GM13977 (cell line): Measurements from ENCODE around the gene PGA4.
"Not testable (repeated sequence)": the region's sequence is repeated elsewhere in the genome, so short reads cannot be mapped to it uniquely, and the experiment has no call there.

Experiments
- DNase-seq: peaks from one replicate; pipeline ENCODE4 v3.0.0; 2012; ENCODE audit warnings: low spot score
- in situ Hi-C: fragments of 300-500 bp; cut with MboI; formaldehyde crosslinking; loops from one replicate; pipeline ENCODE4 v1.12.0; 2022; ENCODE audit warnings: low sequenced_read_pairs, low pct_unique_long_range_greater_than_20kb, mixed read lengths, inconsistent platforms; ENCODE audit not compliant: unreplicated experiment

Gene PGA4

DNA sequence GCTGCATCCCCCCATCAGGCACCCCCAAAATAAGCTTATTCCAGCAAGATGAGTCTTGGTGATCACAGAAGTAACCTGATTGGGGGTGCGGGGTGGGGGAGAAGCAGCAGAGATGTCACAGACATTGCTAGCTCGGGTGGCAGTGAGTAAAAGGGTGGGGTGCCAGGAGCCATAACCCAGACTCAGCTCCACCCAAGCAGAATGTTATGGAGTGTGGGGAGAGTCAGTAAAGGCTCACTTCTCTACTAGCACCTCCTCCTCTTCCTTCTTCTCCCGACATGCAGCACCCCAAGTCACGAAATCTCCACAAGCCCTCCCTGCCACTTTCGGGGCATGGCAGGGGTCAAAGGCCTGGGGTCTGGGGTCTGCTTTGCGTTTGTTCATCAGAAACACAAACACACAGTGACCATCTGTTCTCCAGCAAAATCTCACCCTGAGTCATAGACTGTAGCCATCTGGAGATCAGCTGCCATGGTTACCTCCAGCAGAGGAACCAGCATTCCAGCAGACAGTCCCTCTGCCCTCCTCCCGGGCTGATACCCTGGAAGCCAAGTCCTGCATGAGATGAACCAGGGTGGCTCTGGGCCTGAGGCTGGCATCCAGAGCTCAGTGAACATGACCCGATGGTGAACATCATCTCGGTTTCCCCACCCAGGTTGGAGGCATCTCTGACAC is 14.4 kb upstream of the PGA4 start:
- DNase-seq, in situ Hi-C loops: not testable (repeated sequence)

DNA sequence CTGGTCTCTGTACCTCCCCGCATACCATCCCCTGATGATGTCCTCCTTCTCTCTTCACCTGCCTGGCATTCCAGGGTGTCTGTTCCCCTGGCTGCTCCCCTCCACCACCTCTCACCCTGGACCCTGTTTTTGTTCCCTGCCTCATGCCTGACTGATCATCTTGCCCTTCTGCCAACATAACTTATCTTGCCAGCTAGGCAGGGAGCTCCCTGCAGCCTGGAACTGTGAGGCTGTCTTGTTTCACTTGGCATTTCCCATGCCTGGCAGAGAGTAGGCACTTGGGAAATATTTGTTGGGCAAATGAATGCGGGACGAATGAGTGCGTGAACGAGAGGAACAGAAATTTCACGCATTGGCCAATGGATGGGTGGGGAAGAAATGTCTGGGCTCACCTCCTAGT is 11.5 kb upstream of the PGA4 start:
- DNase-seq, in situ Hi-C loops: not testable (repeated sequence)

DNA sequence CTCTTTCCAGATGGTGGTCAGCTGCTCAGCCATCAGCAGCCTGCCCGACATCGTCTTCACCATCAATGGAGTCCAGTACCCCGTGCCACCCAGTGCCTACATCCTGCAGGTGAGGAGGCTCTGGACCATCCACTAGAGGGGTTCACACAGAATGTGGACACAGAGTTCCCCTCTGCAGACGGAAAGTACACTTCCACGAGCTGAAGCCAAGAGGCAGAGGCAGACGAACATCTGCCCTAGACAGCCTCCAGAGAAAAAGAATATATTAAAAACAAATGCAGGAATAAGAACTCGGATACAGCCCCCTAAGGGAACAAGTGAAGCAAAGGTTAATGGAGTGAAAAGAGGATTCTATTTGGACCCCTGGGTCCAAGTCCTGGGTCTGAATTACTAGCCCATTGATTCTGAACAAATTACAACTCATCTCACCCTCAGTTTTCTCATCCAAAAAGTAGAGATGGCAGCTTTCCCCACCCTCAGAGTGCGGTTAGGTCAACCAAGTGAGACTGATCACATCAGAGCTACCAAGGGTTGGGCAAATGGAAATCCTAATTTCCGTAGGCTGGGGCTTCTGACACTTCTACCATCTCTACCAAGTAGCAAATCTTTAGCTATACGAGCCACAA is 10.7 kb upstream of the PGA4 start:
- in situ Hi-C loops, DNase-seq: not testable (repeated sequence)

DNA sequence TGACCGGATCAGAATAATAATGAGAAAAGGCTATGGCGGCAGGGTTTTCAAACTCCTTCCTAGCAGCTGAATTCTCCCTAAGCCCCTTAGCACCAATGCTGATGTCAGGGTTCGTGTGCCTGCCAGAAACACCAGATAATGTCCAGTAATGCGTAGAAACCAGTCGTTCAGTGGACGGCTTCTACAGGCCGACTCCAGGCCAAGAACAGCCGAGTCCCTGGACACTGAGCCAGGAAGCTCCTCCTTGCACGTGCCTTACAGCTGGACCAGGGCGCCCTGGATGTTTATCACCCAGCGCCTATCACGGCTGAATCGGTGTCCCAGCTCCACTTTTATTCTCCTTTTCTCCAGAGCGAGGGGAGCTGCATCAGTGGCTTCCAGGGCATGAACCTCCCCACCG is 9.9 kb upstream of the PGA4 start:
- DNase-seq, in situ Hi-C loops: not testable (repeated sequence)

DNA sequence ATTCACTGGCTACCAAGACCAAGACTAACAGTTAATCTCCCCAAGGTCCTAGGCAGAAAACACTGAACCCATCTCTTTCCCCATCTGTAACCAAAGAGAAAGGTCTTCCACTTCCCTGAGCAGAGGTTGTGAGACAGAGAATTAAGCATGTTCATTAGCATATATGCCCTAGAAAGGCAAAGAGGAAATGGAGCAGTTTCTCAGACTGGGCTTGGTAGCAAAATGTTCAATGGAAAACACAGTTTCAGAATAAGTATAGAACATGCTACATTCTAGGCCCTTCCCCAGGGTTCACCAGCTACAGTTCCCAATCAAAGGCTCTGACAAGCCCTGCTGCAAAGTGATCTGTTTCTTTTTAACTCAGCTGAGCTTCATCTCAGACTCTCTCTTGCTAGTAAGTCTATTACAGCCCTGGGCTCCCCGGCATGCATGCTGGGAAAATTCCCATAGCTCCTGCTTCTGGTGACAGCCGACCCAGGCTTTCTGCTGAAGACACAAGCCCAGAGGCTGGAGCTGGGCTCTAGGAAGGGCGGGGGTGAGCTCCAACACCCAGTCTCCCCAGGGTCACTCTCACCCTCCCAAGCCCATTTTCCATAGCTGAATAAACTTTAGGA is 8.3 kb upstream of the PGA4 start:
- in situ Hi-C loops, DNase-seq: not testable (repeated sequence)

DNA sequence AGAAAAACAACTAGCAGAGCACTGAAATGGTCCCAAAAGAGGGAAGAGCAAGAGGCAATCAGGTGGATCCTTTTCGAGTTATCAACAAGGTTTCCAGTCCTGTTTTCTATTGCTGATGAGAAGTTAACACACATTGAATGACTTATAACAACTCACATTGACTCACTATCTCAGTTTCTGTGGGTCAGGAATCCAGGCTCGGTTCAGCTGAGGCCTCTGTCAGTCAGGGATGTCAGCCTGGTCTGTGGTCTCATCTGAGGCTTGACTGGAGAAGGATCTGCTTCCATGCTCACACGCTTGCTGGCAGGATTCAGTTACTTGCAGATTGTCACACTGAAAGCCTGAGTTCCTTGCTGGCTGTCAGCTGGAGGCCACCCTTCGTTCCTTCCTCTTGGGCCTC is 3.8 kb upstream of the PGA4 start:
- DNase-seq, in situ Hi-C loops: not testable (repeated sequence)

DNA sequence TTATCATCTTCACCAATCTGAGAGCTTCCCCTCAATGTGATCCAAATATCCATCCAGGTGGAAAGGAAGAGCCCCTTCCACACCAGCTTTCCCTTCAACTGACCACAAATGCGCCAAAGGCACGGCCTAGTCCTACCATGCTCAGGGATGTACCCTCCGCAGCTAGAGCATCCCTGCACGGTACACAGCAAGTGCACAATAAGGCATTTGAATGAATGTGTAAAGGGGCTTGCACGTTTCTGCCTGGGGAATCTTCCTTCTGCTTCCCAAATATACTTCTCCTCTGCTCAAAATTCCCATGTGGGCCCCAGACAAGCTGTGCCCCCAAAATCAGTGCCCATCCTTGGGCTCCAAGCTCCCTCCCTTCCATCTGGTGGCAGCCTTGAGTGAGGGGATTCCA is 3.1 kb upstream of the PGA4 start:
- in situ Hi-C loops, DNase-seq: not testable (repeated sequence)

DNA sequence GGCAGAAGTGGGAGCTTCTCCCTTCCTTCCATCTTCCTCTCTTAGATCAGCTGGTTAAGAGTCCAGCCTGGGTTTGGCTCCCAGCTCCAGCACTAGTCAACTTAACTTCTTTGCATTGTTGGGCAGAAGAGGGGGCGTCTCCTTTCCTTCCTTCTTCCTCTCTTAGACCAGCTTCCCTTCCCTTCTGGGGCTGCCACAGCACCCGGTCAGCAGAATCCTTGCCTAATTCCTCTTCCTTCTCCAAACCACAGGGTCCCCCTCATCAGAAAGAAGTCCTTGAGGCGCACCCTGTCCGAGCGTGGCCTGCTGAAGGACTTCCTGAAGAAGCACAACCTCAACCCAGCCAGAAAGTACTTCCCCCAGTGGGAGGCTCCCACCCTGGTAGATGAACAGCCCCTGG is 545 bp downstream of the PGA4 start:
- in situ Hi-C loops, DNase-seq: not testable (repeated sequence)

DNA sequence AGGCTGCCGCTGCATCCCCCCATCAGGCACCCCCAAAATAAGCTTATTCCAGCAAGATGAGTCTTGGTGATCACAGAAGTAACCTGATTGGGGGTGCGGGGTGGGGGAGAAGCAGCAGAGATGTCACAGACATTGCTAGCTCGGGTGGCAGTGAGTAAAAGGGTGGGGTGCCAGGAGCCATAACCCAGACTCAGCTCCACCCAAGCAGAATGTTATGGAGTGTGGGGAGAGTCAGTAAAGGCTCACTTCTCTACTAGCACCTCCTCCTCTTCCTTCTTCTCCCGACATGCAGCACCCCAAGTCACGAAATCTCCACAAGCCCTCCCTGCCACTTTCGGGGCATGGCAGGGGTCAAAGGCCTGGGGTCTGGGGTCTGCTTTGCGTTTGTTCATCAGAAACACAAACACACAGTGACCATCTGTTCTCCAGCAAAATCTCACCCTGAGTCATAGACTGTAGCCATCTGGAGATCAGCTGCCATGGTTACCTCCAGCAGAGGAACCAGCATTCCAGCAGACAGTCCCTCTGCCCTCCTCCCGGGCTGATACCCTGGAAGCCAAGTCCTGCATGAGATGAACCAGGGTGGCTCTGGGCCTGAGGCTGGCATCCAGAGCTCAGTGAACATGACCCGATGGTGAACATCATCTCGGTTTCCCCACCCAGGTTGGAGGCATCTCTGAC is 4.5 kb downstream of the PGA4 start:
- in situ Hi-C loops, DNase-seq: not testable (repeated sequence)

DNA sequence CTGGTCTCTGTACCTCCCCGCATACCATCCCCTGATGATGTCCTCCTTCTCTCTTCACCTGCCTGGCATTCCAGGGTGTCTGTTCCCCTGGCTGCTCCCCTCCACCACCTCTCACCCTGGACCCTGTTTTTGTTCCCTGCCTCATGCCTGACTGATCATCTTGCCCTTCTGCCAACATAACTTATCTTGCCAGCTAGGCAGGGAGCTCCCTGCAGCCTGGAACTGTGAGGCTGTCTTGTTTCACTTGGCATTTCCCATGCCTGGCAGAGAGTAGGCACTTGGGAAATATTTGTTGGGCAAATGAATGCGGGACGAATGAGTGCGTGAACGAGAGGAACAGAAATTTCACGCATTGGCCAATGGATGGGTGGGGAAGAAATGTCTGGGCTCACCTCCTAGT is 7.3 kb downstream of the PGA4 start:
- in situ Hi-C loops, DNase-seq: not testable (repeated sequence)

DNA sequence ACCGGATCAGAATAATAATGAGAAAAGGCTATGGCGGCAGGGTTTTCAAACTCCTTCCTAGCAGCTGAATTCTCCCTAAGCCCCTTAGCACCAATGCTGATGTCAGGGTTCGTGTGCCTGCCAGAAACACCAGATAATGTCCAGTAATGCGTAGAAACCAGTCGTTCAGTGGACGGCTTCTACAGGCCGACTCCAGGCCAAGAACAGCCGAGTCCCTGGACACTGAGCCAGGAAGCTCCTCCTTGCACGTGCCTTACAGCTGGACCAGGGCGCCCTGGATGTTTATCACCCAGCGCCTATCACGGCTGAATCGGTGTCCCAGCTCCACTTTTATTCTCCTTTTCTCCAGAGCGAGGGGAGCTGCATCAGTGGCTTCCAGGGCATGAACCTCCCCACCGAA is 8.9 kb downstream of the PGA4 start:
- in situ Hi-C loops, DNase-seq: not testable (repeated sequence)

DNA sequence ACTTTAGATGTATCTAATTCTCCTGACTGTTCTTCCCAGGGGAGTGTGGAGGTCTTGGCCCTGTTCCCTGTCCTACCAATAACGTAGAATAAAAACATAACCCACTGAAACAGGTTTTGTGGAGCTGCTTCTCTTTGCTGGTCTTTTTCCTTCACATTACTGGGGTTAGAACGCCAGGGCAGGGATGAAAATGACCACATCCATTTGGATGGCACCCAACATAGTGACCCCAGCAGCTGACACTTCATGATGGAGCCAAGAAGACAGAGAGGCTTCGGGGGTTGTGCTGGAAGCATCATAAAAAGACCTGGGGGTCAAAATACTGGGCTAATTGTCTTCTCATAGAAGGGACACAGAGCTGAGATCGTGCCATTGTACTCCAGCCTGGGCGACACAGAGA is 9.4 kb downstream of the PGA4 start:
- in situ Hi-C loops, DNase-seq: not testable (repeated sequence)

DNA sequence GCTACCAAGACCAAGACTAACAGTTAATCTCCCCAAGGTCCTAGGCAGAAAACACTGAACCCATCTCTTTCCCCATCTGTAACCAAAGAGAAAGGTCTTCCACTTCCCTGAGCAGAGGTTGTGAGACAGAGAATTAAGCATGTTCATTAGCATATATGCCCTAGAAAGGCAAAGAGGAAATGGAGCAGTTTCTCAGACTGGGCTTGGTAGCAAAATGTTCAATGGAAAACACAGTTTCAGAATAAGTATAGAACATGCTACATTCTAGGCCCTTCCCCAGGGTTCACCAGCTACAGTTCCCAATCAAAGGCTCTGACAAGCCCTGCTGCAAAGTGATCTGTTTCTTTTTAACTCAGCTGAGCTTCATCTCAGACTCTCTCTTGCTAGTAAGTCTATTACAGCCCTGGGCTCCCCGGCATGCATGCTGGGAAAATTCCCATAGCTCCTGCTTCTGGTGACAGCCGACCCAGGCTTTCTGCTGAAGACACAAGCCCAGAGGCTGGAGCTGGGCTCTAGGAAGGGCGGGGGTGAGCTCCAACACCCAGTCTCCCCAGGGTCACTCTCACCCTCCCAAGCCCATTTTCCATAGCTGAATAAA is 10.5 kb downstream of the PGA4 start:
- in situ Hi-C loops, DNase-seq: not testable (repeated sequence)

DNA sequence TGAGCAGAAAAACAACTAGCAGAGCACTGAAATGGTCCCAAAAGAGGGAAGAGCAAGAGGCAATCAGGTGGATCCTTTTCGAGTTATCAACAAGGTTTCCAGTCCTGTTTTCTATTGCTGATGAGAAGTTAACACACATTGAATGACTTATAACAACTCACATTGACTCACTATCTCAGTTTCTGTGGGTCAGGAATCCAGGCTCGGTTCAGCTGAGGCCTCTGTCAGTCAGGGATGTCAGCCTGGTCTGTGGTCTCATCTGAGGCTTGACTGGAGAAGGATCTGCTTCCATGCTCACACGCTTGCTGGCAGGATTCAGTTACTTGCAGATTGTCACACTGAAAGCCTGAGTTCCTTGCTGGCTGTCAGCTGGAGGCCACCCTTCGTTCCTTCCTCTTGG is 15.0 kb downstream of the PGA4 start:
- in situ Hi-C loops, DNase-seq: not testable (repeated sequence)

DNA sequence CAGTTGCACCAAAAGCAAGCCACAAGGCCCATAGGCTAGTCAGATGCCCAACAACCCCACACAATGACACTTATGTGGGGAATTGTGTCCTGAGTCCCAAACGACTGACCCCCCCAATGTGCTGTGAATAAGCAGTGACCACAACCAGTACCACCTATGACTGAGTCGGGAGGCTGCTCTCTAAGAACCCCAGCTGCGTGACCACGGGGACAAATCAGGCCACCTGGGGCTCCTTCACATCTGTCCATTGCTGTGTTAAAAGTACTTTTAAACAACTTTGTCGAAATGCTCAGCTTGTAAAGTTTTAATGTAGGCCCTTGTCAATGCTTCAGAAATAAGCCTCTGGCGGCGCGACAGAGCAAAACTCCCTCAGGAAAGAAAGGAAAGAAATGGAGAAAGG is 18.1 kb downstream of the PGA4 start:
- in situ Hi-C loops, DNase-seq: not testable (repeated sequence)

DNA sequence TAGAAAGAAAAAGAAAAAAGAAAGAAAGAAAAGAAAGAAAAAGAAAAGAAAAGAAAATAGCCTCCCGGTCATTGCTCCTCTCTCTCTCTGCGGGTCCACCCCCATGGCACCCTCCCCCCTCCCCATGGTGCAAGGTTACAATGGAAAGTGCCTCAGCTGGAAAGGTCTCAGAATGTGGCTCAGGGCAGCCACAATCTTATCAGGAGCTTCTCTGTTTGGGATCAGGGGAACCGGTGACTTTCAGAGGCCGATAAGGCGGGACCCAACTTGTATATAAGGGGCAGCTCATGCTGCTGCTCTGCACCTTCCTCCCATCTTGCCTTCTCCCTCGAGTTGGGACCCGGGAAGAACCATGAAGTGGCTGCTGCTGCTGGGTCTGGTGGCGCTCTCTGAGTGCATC is 18.7 kb downstream of the PGA4 start, which contains the start of gene PGA5:
TSS of gene PGA5 (plus strand) at position 301 of the 400 bp plus-strand sequence. CDS start at position 353, 52 bp downstream.
- DNase-seq, in situ Hi-C loops: not testable (repeated sequence)

DNA sequence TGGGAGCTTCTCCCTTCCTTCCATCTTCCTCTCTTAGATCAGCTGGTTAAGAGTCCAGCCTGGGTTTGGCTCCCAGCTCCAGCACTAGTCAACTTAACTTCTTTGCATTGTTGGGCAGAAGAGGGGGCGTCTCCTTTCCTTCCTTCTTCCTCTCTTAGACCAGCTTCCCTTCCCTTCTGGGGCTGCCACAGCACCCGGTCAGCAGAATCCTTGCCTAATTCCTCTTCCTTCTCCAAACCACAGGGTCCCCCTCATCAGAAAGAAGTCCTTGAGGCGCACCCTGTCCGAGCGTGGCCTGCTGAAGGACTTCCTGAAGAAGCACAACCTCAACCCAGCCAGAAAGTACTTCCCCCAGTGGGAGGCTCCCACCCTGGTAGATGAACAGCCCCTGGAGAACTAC is 19.4 kb downstream of the PGA4 start:
- DNase-seq, in situ Hi-C loops: not testable (repeated sequence)
